A673 (cell line): Measurements from ENCODE around the gene DGKD. TPM values are rescaled to one million over a fixed set of nuclear protein-coding genes. Genes with fewer than 3 reads are reported as not detected.
A peak's percentile ranks its signal among the peaks of the same experiment; 100 is the strongest.

Experiments used
- BruUV-seq: library from RNA; stranded (reverse); fragments of 400-500 nt; replicated peaks from 2 replicates; lab custom pipeline; 2021; lab: Mats Ljungman, UMichigan
- CTCF ChIA-PET: fragments of 300-600 bp; sonication (Branson Sonifier 250); formaldehyde crosslinking; loops from one replicate; lab custom pipeline; 2022; ENCODE audit warnings: antibody characterized with exemption; lab: Charles Lee
- POLR2A ChIA-PET: fragments of 300-600 bp; sonication (Branson Sonifier 250); formaldehyde crosslinking; loops from one replicate; lab custom pipeline; 2022; ENCODE audit warnings: antibody characterized with exemption; ENCODE audit not compliant: low non-redundant PET; lab: Charles Lee
- DNase-seq: peaks from one replicate; pipeline ENCODE4 v3.0.0-alpha.2; 2015; ENCODE audit warnings: low spot score
- H3K27ac ChIP-seq: fragments of 200-600 bp; sonication (generic); 2 replicates; pipeline ENCODE4 v1.5.1; 2016; ENCODE audit warnings: mixed run types, low read depth, mild to moderate bottlenecking, mixed read lengths, antibody characterized with exemption, low read length; ENCODE audit not compliant: poor library complexity, severe bottlenecking
- H3K27me3 ChIP-seq: fragments of 200-600 bp; sonication (generic); replicated peaks from 2 replicates; pipeline ENCODE4 v1.6.1; 2017; ENCODE audit warnings: mixed run types, low read depth, mild to moderate bottlenecking, mixed read lengths, antibody characterized with exemption, low read length; ENCODE audit not compliant: insufficient read depth, poor library complexity
- H3K36me3 ChIP-seq: fragments of 200-600 bp; sonication (generic); 2 replicates; pipeline ENCODE4 v1.6.1; 2016; ENCODE audit warnings: mixed run types, mild to moderate bottlenecking, mixed read lengths, antibody characterized with exemption, low read length; ENCODE audit not compliant: insufficient read depth, poor library complexity, severe bottlenecking
- H3K4me1 ChIP-seq: fragments of 200-600 bp; sonication (generic); 2 replicates; pipeline ENCODE4 v1.6.1; 2017; ENCODE audit warnings: mixed run types, mild to moderate bottlenecking, mixed read lengths, antibody characterized with exemption, low read length; ENCODE audit not compliant: insufficient read depth, poor library complexity, severe bottlenecking
- H3K4me3 ChIP-seq: fragments of 200-600 bp; sonication (generic); 2 replicates; pipeline ENCODE4 v1.5.1; 2016; ENCODE audit warnings: low read depth, mixed run types, mild to moderate bottlenecking, mixed read lengths, low read length; ENCODE audit not compliant: poor library complexity, severe bottlenecking
- H3K9me3 ChIP-seq: fragments of 200-600 bp; sonication (generic); 2 replicates; pipeline ENCODE4 v1.6.1; 2016; ENCODE audit warnings: mixed run types, low read depth, mild to moderate bottlenecking, mixed read lengths, antibody characterized with exemption, low read length; ENCODE audit not compliant: poor library complexity, severe bottlenecking
- EZH2 ChIP-seq: fragments of 200-600 bp; sonication (generic); IDR thresholded peaks from 2 replicates; pipeline ENCODE4 v1.6.1; 2017; ENCODE audit warnings: borderline replicate concordance, low read depth, mild to moderate bottlenecking, mixed read lengths, antibody characterized with exemption, low read length; ENCODE audit not compliant: poor library complexity, severe bottlenecking
- intact Hi-C: fragments of 100-400 bp; cut with micrococcal nuclease; formaldehyde crosslinking; loops from one replicate; pipeline ENCODE4 v1.10.0; 2022; ENCODE audit not compliant: unreplicated experiment
- total RNA-seq: library from RNA; stranded (reverse); gene quantifications from 2 replicates; pipeline ENCODE4 v1.2.3, GENCODE V29; 2021
- TF ChIP-seq, protein P1 (sequence below): fragments of 300-800, 200-600 bp; sonication (generic); conservative IDR thresholded peaks from 2 replicates; pipeline ENCODE4 v1.5.1; 2017; ENCODE audit warnings: low read depth, mild to moderate bottlenecking, antibody characterized with exemption, low read length, moderate library complexity, mixed read lengths

Gene DGKD
- total RNA-seq, 1 experiment from 2014 or later: 128 TPM

DNA sequence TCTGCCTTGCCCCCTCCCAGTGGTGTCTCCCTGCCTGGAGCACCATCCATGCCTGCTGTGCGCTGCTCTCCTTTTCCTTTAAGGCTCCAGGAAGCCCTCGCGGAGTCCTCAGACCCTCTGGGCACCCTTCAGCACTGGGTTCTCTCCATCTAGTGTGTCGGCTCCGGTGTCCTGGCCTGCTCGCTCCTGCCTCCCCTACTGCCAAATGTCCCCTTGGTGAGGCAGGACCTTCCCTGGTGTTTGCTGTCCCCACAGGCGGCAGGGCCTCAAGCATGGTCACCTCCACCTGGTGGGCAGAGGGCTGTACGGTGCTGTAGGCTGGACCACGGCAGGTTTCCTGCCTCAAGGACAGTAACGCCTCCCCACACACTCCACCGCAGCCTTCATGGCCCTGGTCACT lies 90.2 kb downstream of the DGKD start:
- DNase-seq: no peak
- peaks cover 7% of the 10 kb centered on the region for H3K4me1 ChIP-seq
- TF ChIP-seq, protein P1, sequence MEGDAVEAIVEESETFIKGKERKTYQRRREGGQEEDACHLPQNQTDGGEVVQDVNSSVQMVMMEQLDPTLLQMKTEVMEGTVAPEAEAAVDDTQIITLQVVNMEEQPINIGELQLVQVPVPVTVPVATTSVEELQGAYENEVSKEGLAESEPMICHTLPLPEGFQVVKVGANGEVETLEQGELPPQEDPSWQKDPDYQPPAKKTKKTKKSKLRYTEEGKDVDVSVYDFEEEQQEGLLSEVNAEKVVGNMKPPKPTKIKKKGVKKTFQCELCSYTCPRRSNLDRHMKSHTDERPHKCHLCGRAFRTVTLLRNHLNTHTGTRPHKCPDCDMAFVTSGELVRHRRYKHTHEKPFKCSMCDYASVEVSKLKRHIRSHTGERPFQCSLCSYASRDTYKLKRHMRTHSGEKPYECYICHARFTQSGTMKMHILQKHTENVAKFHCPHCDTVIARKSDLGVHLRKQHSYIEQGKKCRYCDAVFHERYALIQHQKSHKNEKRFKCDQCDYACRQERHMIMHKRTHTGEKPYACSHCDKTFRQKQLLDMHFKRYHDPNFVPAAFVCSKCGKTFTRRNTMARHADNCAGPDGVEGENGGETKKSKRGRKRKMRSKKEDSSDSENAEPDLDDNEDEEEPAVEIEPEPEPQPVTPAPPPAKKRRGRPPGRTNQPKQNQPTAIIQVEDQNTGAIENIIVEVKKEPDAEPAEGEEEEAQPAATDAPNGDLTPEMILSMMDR: no peak
- peak overlapping the region; percentile 43 for H3K27ac ChIP-seq
- H3K27me3 ChIP-seq: no peaks in the 10 kb centered on the region
- peaks cover 34% of the 10 kb centered on the region for H3K36me3 ChIP-seq
- H3K4me3 ChIP-seq: no peak overlapping the region
- ChIA-PET POLR2A (no interaction called here), CTCF (interaction anchor here (1.5 kb wide), 1 partner anchor 40 kb away, joined by 5 read pairs; no protein-coding TSS in a partner anchor)
- intact Hi-C loops: no loop called here
- no peaks in the 10 kb centered on the region for H3K9me3 ChIP-seq
- BruUV-seq: no TSS peak

DNA sequence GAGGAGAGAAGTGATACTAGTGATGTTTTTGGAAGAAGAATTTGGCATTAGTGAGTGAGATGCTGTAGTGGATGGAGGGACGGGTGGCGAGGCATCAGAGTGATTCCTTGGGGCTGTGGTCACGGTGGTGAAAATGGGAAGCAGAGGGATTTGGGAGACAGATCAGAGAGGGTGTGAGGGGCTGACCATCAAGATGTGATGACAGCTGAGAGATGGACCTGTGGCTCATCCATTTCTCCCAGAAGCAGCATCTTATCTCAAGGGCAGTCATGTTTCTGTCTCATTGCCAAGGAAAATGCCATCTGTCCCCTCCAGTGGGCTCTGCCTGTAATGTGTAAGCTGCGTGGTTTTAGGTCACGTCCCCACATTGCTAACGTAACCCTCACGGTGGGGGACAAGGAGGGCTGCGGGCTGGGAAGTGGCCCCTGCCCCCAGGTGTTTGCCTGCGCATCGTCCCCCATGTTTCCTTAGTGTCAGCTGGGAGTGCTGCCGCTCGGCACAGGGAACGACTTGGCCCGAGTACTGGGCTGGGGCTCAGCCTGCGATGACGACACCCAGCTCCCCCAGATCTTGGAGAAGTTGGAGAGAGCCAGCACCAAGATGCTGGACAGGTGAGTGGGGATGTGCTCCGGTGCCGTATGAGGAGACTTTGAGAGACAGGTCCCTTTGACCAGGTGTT lies 91.0 kb downstream of the DGKD start:
- POLR2A ChIA-PET: no interaction called here
- Histone ChIP-seq H3K9me3 (no peaks in the 10 kb centered on the region), H3K36me3 (peaks cover 42% of the 10 kb centered on the region), H3K27me3 (no peaks in the 10 kb centered on the region), H3K4me1 (peaks cover 7% of the 10 kb centered on the region), H3K4me3 (no peak overlapping the region), H3K27ac (no peak overlapping the region)
- no peak for DNase-seq
- TF ChIP-seq, protein P1: no peak
- no peak for TF ChIP-seq EZH2
- intact Hi-C loops: loop anchor here (5.0 kb wide), 1 partner anchor 387 kb away; no protein-coding TSS in a partner anchor
- CTCF ChIA-PET: no interaction called here
- BruUV-seq: no TSS peak

DNA sequence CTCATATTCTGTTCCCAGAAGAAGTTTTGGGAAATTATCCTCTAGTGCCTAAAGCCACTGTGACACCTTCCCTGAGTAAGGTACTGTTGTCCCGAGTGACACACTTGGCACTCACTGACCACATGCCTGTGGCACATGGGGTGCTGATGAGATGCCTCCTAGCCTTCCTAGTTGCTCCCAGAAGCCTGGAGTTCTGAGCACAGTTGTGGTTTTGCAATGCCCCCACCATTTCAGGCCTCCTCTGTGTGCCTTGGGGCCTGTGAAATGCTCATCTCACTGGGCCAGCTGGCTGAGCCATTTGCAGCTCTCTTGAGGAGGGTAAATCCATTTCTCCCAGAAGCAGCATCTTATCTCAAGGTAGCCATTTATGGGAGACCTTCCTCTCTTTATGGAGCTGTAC lies 91.8 kb downstream of the DGKD start:
- H3K9me3 ChIP-seq: no peaks in the 10 kb centered on the region
- peaks cover 50% of the 10 kb centered on the region for H3K36me3 ChIP-seq
- ChIA-PET POLR2A (no interaction called here), CTCF (no interaction called here)
- H3K27ac ChIP-seq: no peak overlapping the region
- TF ChIP-seq EZH2: no peak
- TF ChIP-seq, protein P1: no peak
- no peaks in the 10 kb centered on the region for H3K27me3 ChIP-seq
- no peak for DNase-seq
- H3K4me1 ChIP-seq: peaks cover 7% of the 10 kb centered on the region
- intact Hi-C loops: loop anchor here (5.0 kb wide), 1 partner anchor 386 kb away; no protein-coding TSS in a partner anchor
- H3K4me3 ChIP-seq: no peak overlapping the region
- BruUV-seq: no TSS peak
